ENCODE data around the gene PHLDB1.

Gene PHLDB1

GRCh38 chr11:118612378-118612777 lies 5.0 kb downstream of the PHLDB1 start:
- TF ChIP-seq ZNF274 (IDR thresholded peaks at IDR 0.05; ENCODE audit: low read depth, low read length) = no peak
- no peak overlapping the region for H3K4me3 ChIP-seq (ENCODE audit: low read length)

- no peak for TF ChIP-seq ZNF274 (IDR thresholded peaks at IDR 0.05; ENCODE audit: low read depth, low read length)
- H3K4me3 ChIP-seq (ENCODE audit: low read length) = no peak overlapping the region
Measured at GRCh38 chr11:118614511-118614910, 7.1 kb downstream of the PHLDB1 start.

GRCh38 chr11:118615282-118615975 lies 8.0 kb downstream of the PHLDB1 start:
- no peak overlapping the region for H3K4me3 ChIP-seq (ENCODE audit: low read length)
- TF ChIP-seq ZNF274 (IDR thresholded peaks at IDR 0.05; ENCODE audit: low read depth, low read length) = no peak

GRCh38 chr11:118615976-118616371 lies 8.6 kb downstream of the PHLDB1 start:
- H3K4me3 ChIP-seq (ENCODE audit: low read length) = no peak overlapping the region
- TF ChIP-seq ZNF274 (IDR thresholded peaks at IDR 0.05; ENCODE audit: low read depth, low read length) = no peak

- no peak overlapping the region for H3K4me3 ChIP-seq (ENCODE audit: low read length)
- TF ChIP-seq ZNF274 (IDR thresholded peaks at IDR 0.05; ENCODE audit: low read depth, low read length) = no peak
Measured at GRCh38 chr11:118618115-118618990, 10.9 kb downstream of the PHLDB1 start.

- no peak overlapping the region for H3K4me3 ChIP-seq (ENCODE audit: low read length)
Measured at GRCh38 chr11:118618991-118619375, 11.6 kb downstream of the PHLDB1 start.

GRCh38 chr11:118619444-118620197 lies 12.2 kb downstream of the PHLDB1 start:
- no peak for TF ChIP-seq ZNF274 (IDR thresholded peaks at IDR 0.05; ENCODE audit: low read depth, low read length)
- no peak overlapping the region for H3K4me3 ChIP-seq (ENCODE audit: low read length)

More at GRCh38 chr11:118618991-118619375, 11.6 kb downstream of the PHLDB1 start:
- no peak for TF ChIP-seq ZNF274 (IDR thresholded peaks at IDR 0.05; ENCODE audit: low read depth, low read length)

- H3K4me3 ChIP-seq (ENCODE audit: low read length) = no peak overlapping the region
- TF ChIP-seq ZNF274 (IDR thresholded peaks at IDR 0.05; ENCODE audit: low read depth, low read length) = no peak
Measured at GRCh38 chr11:118620529-118621070, 13.2 kb downstream of the PHLDB1 start.

GRCh38 chr11:118621071-118621783 lies 13.8 kb downstream of the PHLDB1 start:
- no peak overlapping the region for H3K4me3 ChIP-seq (ENCODE audit: low read length)
- TF ChIP-seq ZNF274 (IDR thresholded peaks at IDR 0.05; ENCODE audit: low read depth, low read length) = no peak

- no peak for TF ChIP-seq ZNF274 (IDR thresholded peaks at IDR 0.05; ENCODE audit: low read depth, low read length)
- no peak overlapping the region for H3K4me3 ChIP-seq (ENCODE audit: low read length)
Measured at GRCh38 chr11:118621784-118622375, 14.5 kb downstream of the PHLDB1 start.

GRCh38 chr11:118622376-118623268 lies 15.2 kb downstream of the PHLDB1 start:
- no peak overlapping the region for H3K4me3 ChIP-seq (ENCODE audit: low read length)
- no peak for TF ChIP-seq ZNF274 (IDR thresholded peaks at IDR 0.05; ENCODE audit: low read depth, low read length)

- TF ChIP-seq ZNF274 (IDR thresholded peaks at IDR 0.05; ENCODE audit: low read depth, low read length) = no peak
- no peak overlapping the region for H3K4me3 ChIP-seq (ENCODE audit: low read length)
Measured at GRCh38 chr11:118623269-118623655, 15.8 kb downstream of the PHLDB1 start.
